HCT116 (cell line): Measurements from ENCODE around the gene GRIA1. TPM values are rescaled to one million over a fixed set of nuclear protein-coding genes. Genes with fewer than 3 reads are reported as not detected.

ENCODE experiments used
- ATAC-seq: fragments of 200-7000 bp; cut with Tn5 transposase; 2 replicates; pipeline ENCODE4 v1.9.1; 2020; ENCODE audit warnings: mild to moderate bottlenecking, moderate library complexity
- BruUV-seq: library from RNA; stranded (reverse); fragments of 400-500 nt; replicated peaks from 2 replicates; lab custom pipeline; 2021; lab: Mats Ljungman, UMichigan
- CTCF ChIA-PET: fragments of 300-600 bp; sonication (Branson Sonifier 250); formaldehyde crosslinking; loops from one replicate; lab custom pipeline; 2021; ENCODE audit warnings: antibody characterized with exemption; lab: Charles Lee
- POLR2A ChIA-PET: fragments of 300-600, 350-600 bp; sonication (Branson Sonifier 250); formaldehyde crosslinking; loops from one replicate; lab custom pipeline; 2021; ENCODE audit warnings: antibody characterized with exemption; lab: Charles Lee
- RAD21 ChIA-PET, 2 experiments: fragments of 300-600 bp; sonication (Branson Sonifier 250); formaldehyde crosslinking; loops; one replicate each; lab custom pipeline; 2023; ENCODE audit warnings: low total read pairs in 2 of 2; ENCODE audit not compliant: uncharacterized antibody in 2 of 2, unreplicated experiment in 2 of 2, low non-redundant PET in 1 of 2; lab: Charles Lee
- DNase-seq: peaks from one replicate; pipeline ENCODE4 v3.0.0-alpha.2; 2010; ENCODE audit warnings: low read depth, low spot score
- H2AFZ ChIP-seq: fragments of 200-600 bp; shearing (Covaris generic), sonication (generic); 2 replicates; pipeline ENCODE4 v1.6.1; 2017; ENCODE audit warnings: low read depth, mixed run types, mixed read lengths, antibody characterized with exemption, low read length; ENCODE audit not compliant: poor library complexity, severe bottlenecking
- H3K27ac ChIP-seq: 2 replicates; pipeline ENCODE4 v1.5.1; 2012; ENCODE audit warnings: low read depth, low read length
- H3K27me3 ChIP-seq: fragments of 200-600 bp; sonication (generic); 2 replicates; pipeline ENCODE4 v1.6.1; 2016; ENCODE audit warnings: mixed run types, low read length, mixed read lengths; ENCODE audit not compliant: insufficient read depth
- H3K36me3 ChIP-seq, 2 experiments: fragments of 200-500 bp in 1 of 2; fragments of 200-600 bp in 1 of 2; sonication (Bioruptor generic) in 1 of 2; sonication (generic) in 1 of 2; 2 replicates each; pipeline versions ENCODE4 v1.5.1 to v1.6.1; 2014 to 2016; ENCODE audit warnings: low read length in 2 of 2, inconsistent platforms in 1 of 2, mixed read lengths in 1 of 2, mixed run types in 1 of 2; ENCODE audit not compliant: insufficient read depth in 2 of 2, control insufficient read depth in 1 of 2
- H3K4me1 ChIP-seq, 2 experiments: fragments of 200-600 bp in 1 of 2; sonication (generic) in 1 of 2; 2 replicates each; pipeline versions ENCODE4 v1.5.1 to v1.6.1; 2012 to 2017; ENCODE audit warnings: low read length in 2 of 2, inconsistent platforms in 1 of 2, mild to moderate bottlenecking in 1 of 2, mixed read lengths in 1 of 2, mixed run types in 1 of 2, moderate library complexity in 1 of 2; ENCODE audit not compliant: insufficient read depth in 2 of 2, control insufficient read depth in 1 of 2
- H3K4me2 ChIP-seq: fragments of 200-600 bp; sonication (generic); 2 replicates; pipeline ENCODE4 v1.6.1; 2017; ENCODE audit warnings: mixed run types, low read length, mixed read lengths
- H3K4me3 ChIP-seq, 2 experiments: fragments of 200-600 bp in 1 of 2; sonication (generic) in 1 of 2; replicated peaks in 1 of 2; 2 replicates each; pipeline ENCODE4 v1.5.1; 2011 to 2016; ENCODE audit warnings: low read length in 2 of 2, control low read depth in 1 of 2, low read depth in 1 of 2, mild to moderate bottlenecking in 1 of 2, mixed read lengths in 1 of 2, mixed run types in 1 of 2
- H3K79me2 ChIP-seq: fragments of 200-600 bp; sonication (generic); 2 replicates; pipeline ENCODE4 v1.6.1; 2017; ENCODE audit warnings: mild to moderate bottlenecking, mixed run types, low read length, moderate library complexity, mixed read lengths; ENCODE audit not compliant: insufficient read depth
- H3K9ac ChIP-seq: fragments of 200-600 bp; sonication (generic); 2 replicates; pipeline ENCODE4 v1.6.1; 2016; ENCODE audit warnings: low read length, mixed read lengths
- H3K9me2 ChIP-seq: fragments of 200-600 bp; sonication (generic), shearing (Covaris generic); 2 replicates; pipeline ENCODE4 v1.6.1; 2017; ENCODE audit warnings: mixed run types, mild to moderate bottlenecking, moderate library complexity; ENCODE audit not compliant: insufficient read depth
- H3K9me3 ChIP-seq, 2 experiments: fragments of 200-500 bp in 1 of 2; fragments of 200-600 bp in 1 of 2; sonication (Bioruptor generic) in 1 of 2; sonication (generic) in 1 of 2; 2 replicates each; pipeline ENCODE4 v1.6.1; 2014 to 2017; ENCODE audit warnings: low read length in 2 of 2, mixed read lengths in 2 of 2, inconsistent platforms in 1 of 2, low read depth in 1 of 2, mild to moderate bottlenecking in 1 of 2, mixed run types in 1 of 2, moderate library complexity in 1 of 2; ENCODE audit not compliant: control insufficient read depth in 1 of 2, insufficient read depth in 1 of 2
- H4K20me1 ChIP-seq: fragments of 200-600 bp; sonication (generic), shearing (Covaris generic); 2 replicates; pipeline ENCODE4 v1.6.1; 2017; ENCODE audit warnings: mixed run types, mild to moderate bottlenecking, moderate library complexity; ENCODE audit not compliant: insufficient read depth
- CBX3 ChIP-seq: IDR thresholded peaks from 2 replicates; pipeline ENCODE4 v1.6.1; 2012; ENCODE audit warnings: low read depth
- CEBPB ChIP-seq: IDR thresholded peaks from 2 replicates; pipeline ENCODE4 v1.6.1; 2012; ENCODE audit warnings: low read depth
- EGR1 ChIP-seq: IDR thresholded peaks from 2 replicates; pipeline ENCODE4 v1.6.1; 2012; ENCODE audit warnings: low read depth
- EZH2 ChIP-seq: fragments of 200-600 bp; sonication (generic); IDR thresholded peaks from 2 replicates; pipeline ENCODE4 v1.6.1; 2017; ENCODE audit warnings: antibody characterized with exemption, mixed run types
- EZH2phosphoT487 ChIP-seq: fragments of 200-600 bp; IDR thresholded peaks from 2 replicates; pipeline ENCODE4 v1.6.1; 2018; ENCODE audit warnings: antibody characterized with exemption, borderline replicate concordance
- FOSL1 ChIP-seq: IDR thresholded peaks from 2 replicates; pipeline ENCODE4 v1.6.1; 2012; ENCODE audit warnings: low read depth
- JUND ChIP-seq: IDR thresholded peaks from 2 replicates; pipeline ENCODE4 v1.6.1; 2012
- POLR2A ChIP-seq: IDR thresholded peaks from 2 replicates; pipeline ENCODE4 v1.7.0; 2011; ENCODE audit warnings: borderline replicate concordance; ENCODE audit not compliant: insufficient read depth, insufficient read length; ENCODE audit errors: extremely low read depth
- POLR2AphosphoS5 ChIP-seq: IDR thresholded peaks from 2 replicates; pipeline ENCODE4 v1.6.1; 2011; ENCODE audit warnings: mild to moderate bottlenecking, low read depth, low read length, moderate library complexity
- SIN3A ChIP-seq: IDR thresholded peaks from 2 replicates; pipeline ENCODE4 v1.6.1; 2012; ENCODE audit warnings: low read depth
- SP1 ChIP-seq: IDR thresholded peaks from 2 replicates; pipeline ENCODE4 v1.6.1; 2012; ENCODE audit warnings: low read depth
- SRF ChIP-seq: IDR thresholded peaks from 2 replicates; pipeline ENCODE4 v1.6.1; 2012; ENCODE audit warnings: low read depth
- YY1 ChIP-seq: IDR thresholded peaks from 2 replicates; pipeline ENCODE4 v1.6.1; 2011; ENCODE audit warnings: low read length, low read depth, moderate library complexity, mild to moderate bottlenecking; ENCODE audit not compliant: insufficient replicate concordance; ENCODE audit errors: extremely low read depth
- ZFX ChIP-seq: fragments of 450-650 bp; IDR thresholded peaks from 2 replicates; pipeline ENCODE4 v1.6.1; 2017
- intact Hi-C: fragments of 100-400 bp; cut with micrococcal nuclease; formaldehyde crosslinking; loops from 2 replicates; pipeline ENCODE4 v1.10.0; 2022
- total RNA-seq: library from RNA; stranded (reverse); gene quantifications from one replicate; pipeline ENCODE4 v1.2.1, GENCODE V29; 2021; ENCODE audit not compliant: unreplicated experiment
- TF ChIP-seq, protein P1 (sequence below), 3 experiments: fragments of 200-600 bp in 1 of 3; sonication (generic) in 1 of 3; IDR thresholded peaks in 2 of 3; conservative IDR thresholded peaks in 1 of 3; 2 replicates each; pipeline ENCODE4 v1.5.1; 2012 to 2017; ENCODE audit warnings: low read depth in 2 of 3, low read length in 2 of 3, antibody characterized with exemption in 1 of 3, borderline replicate concordance in 1 of 3, control low read depth in 1 of 3, mild to moderate bottlenecking in 1 of 3, mixed read lengths in 1 of 3, mixed run types in 1 of 3, moderate library complexity in 1 of 3; ENCODE audit not compliant: insufficient read depth in 1 of 3
- TF ChIP-seq, protein P2 (sequence below): IDR thresholded peaks from 2 replicates; pipeline ENCODE4 v1.6.1; 2012
- TF ChIP-seq, protein P3 (sequence below): IDR thresholded peaks from 2 replicates; pipeline ENCODE4 v1.6.1; 2011; ENCODE audit warnings: mild to moderate bottlenecking, low read length, moderate library complexity; ENCODE audit not compliant: insufficient replicate concordance; ENCODE audit errors: extremely low read depth
- TF ChIP-seq, protein P4 (sequence below): IDR thresholded peaks from 2 replicates; pipeline ENCODE4 v1.6.1; 2012

Gene GRIA1
- total RNA-seq, 1 experiment from 2014 or later: not detected

DNA sequence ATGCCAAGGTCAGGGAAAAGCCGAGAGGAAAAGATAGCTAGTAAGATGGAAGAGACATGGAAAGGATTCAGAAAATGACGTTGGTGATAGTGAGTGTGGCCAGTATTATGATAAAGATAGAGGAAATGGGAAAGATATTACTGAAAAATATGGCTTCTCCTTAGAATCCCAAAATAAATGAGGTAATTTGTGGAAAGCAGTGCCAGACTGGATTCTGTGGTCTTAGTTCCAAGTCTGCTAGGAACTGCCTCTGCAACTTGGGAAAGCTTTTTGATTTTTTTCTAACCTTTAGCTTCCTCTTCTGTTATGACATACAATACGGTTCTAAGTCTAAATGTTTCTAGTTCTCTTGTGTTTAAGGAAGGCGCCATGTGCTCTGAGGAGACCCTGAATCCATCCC is 54.2 kb downstream of the GRIA1 start:
- POLR2A ChIA-PET: no interaction called here
- intact Hi-C loops: no loop called here
- H4K20me1 ChIP-seq: no peaks in the 10 kb centered on the region

More for the DNA sequence above, 54.2 kb downstream of the GRIA1 start:
- RAD21 ChIA-PET: no interaction called here
- Histone ChIP-seq H3K4me2 (no peak overlapping the region), H3K9me2 (no peaks in the 10 kb centered on the region)
- ATAC-seq: no peak
- no peak for TF ChIP-seq EZH2phosphoT487
- TF ChIP-seq SP1: no peak
- TF ChIP-seq SIN3A: no peak
- TF ChIP-seq ZFX: no peak
- no peak for TF ChIP-seq YY1
- no peak for TF ChIP-seq FOSL1
- TF ChIP-seq EZH2: no peak
- TF ChIP-seq, protein P1, sequence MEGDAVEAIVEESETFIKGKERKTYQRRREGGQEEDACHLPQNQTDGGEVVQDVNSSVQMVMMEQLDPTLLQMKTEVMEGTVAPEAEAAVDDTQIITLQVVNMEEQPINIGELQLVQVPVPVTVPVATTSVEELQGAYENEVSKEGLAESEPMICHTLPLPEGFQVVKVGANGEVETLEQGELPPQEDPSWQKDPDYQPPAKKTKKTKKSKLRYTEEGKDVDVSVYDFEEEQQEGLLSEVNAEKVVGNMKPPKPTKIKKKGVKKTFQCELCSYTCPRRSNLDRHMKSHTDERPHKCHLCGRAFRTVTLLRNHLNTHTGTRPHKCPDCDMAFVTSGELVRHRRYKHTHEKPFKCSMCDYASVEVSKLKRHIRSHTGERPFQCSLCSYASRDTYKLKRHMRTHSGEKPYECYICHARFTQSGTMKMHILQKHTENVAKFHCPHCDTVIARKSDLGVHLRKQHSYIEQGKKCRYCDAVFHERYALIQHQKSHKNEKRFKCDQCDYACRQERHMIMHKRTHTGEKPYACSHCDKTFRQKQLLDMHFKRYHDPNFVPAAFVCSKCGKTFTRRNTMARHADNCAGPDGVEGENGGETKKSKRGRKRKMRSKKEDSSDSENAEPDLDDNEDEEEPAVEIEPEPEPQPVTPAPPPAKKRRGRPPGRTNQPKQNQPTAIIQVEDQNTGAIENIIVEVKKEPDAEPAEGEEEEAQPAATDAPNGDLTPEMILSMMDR (IDR thresholded peaks at IDR 0.05 in 2 of 3, conservative IDR thresholded peaks at IDR 0.05 in 1 of 3; ENCODE audit: borderline replicate concordance in 1 of 3, insufficient read depth in 1 of 3, low read depth in 2 of 3, low read length in 2 of 3): no peak
- no peak for TF ChIP-seq JUND
- no peak for TF ChIP-seq SRF
- no peak for TF ChIP-seq CBX3
- TF ChIP-seq, protein P2, sequence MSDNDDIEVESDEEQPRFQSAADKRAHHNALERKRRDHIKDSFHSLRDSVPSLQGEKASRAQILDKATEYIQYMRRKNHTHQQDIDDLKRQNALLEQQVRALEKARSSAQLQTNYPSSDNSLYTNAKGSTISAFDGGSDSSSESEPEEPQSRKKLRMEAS: no peak
- TF ChIP-seq, protein P3, sequence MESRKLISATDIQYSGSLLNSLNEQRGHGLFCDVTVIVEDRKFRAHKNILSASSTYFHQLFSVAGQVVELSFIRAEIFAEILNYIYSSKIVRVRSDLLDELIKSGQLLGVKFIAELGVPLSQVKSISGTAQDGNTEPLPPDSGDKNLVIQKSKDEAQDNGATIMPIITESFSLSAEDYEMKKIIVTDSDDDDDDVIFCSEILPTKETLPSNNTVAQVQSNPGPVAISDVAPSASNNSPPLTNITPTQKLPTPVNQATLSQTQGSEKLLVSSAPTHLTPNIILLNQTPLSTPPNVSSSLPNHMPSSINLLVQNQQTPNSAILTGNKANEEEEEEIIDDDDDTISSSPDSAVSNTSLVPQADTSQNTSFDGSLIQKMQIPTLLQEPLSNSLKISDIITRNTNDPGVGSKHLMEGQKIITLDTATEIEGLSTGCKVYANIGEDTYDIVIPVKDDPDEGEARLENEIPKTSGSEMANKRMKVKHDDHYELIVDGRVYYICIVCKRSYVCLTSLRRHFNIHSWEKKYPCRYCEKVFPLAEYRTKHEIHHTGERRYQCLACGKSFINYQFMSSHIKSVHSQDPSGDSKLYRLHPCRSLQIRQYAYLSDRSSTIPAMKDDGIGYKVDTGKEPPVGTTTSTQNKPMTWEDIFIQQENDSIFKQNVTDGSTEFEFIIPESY: no peak
- no peak for TF ChIP-seq CEBPB
- no peak for TF ChIP-seq EGR1
- TF ChIP-seq POLR2AphosphoS5: no peak
- TF ChIP-seq, protein P4, sequence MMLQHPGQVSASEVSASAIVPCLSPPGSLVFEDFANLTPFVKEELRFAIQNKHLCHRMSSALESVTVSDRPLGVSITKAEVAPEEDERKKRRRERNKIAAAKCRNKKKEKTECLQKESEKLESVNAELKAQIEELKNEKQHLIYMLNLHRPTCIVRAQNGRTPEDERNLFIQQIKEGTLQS: no peak
- TF ChIP-seq POLR2A: no peak
- TF ChIP-seq, all 23 proteins: peak for 0
- H3K27ac ChIP-seq: no peak overlapping the region
- CTCF ChIA-PET: no interaction called here
- no peaks in the 10 kb centered on the region for H3K9me3 ChIP-seq
- no peaks in the 10 kb centered on the region for H3K79me2 ChIP-seq
- BruUV-seq: no TSS peak
- H3K4me1 ChIP-seq: no peaks in the 10 kb centered on the region
- no peak overlapping the region for H3K4me3 ChIP-seq
- no peak overlapping the region for H2AFZ ChIP-seq
- no peak for DNase-seq
- H3K27me3 ChIP-seq: no peaks in the 10 kb centered on the region
- no peaks in the 10 kb centered on the region for H3K36me3 ChIP-seq
- no peak overlapping the region for H3K9ac ChIP-seq
